SK-N-SH treated with all-trans-retinoic acid at 6 μM for 48 hours (cell line): Measurements from ENCODE around the gene SRPK3.

Experiments
- ATAC-seq: fragments of 200-7000 bp; cut with Tn5 transposase; 3 replicates; pipeline ENCODE4 v1.9.1; 2020; ENCODE audit warnings: mild to moderate bottlenecking, moderate library complexity
- ARNTL ChIP-seq: fragments of 450-650 bp; formaldehyde crosslinking; IDR thresholded peaks from 2 replicates; pipeline ENCODE4 v1.5.0; 2020; ENCODE audit warnings: low read depth, mild to moderate bottlenecking, moderate library complexity, borderline replicate concordance
- BACH2 ChIP-seq: fragments of 250-450 bp; sonication (Bioruptor Pico); IDR thresholded peaks from 2 replicates; pipeline ENCODE4 v1.9.0; 2021; ENCODE audit warnings: mild to moderate bottlenecking, borderline replicate concordance
- CSDC2 ChIP-seq: fragments of 250-450 bp; sonication (Bioruptor Pico); IDR thresholded peaks from 2 replicates; pipeline ENCODE4 v1.5.0; 2020; ENCODE audit warnings: mild to moderate bottlenecking, moderate library complexity
- ESRRG ChIP-seq: fragments of 250-450 bp; sonication (Bioruptor Pico); IDR thresholded peaks from 2 replicates; pipeline ENCODE4 v1.6.1; 2021; ENCODE audit warnings: mild to moderate bottlenecking
- GLIS3 ChIP-seq: fragments of 250-450 bp; sonication (Bioruptor Pico); IDR thresholded peaks from 2 replicates; pipeline ENCODE4 v1.5.0; 2020; ENCODE audit warnings: mild to moderate bottlenecking, moderate library complexity
- ISL1 ChIP-seq: fragments of 250-450 bp; sonication (Bioruptor Pico); IDR thresholded peaks from 2 replicates; pipeline ENCODE4 v2.1.2; 2022; ENCODE audit warnings: mild to moderate bottlenecking, moderate library complexity
- OSR1 ChIP-seq: fragments of 250-450 bp; sonication (Bioruptor Pico); IDR thresholded peaks from 2 replicates; pipeline ENCODE4 v1.8.0; 2022; ENCODE audit warnings: moderate library complexity, mild to moderate bottlenecking, inconsistent platforms
- PATZ1 ChIP-seq: fragments of 250-450 bp; sonication (Bioruptor Pico); IDR thresholded peaks from 2 replicates; pipeline ENCODE4 v1.8.0; 2020; ENCODE audit warnings: mild to moderate bottlenecking, moderate library complexity, borderline replicate concordance
- RARB ChIP-seq: fragments of 250-450 bp; sonication (Bioruptor Pico); IDR thresholded peaks from 2 replicates; pipeline ENCODE4 v1.8.0; 2021; ENCODE audit warnings: mild to moderate bottlenecking, moderate library complexity
- SNAI2 ChIP-seq: fragments of 250-450 bp; sonication (Bioruptor Pico); IDR thresholded peaks from 2 replicates; pipeline ENCODE4 v1.5.0; 2020; ENCODE audit warnings: mild to moderate bottlenecking, moderate library complexity
- TCF4 ChIP-seq: fragments of 250-450 bp; sonication (Bioruptor Pico); IDR thresholded peaks from 2 replicates; pipeline ENCODE4 v1.8.0; 2021; ENCODE audit warnings: mild to moderate bottlenecking, moderate library complexity, borderline replicate concordance
- TOX ChIP-seq: fragments of 250-450 bp; sonication (Bioruptor Pico); IDR thresholded peaks from 2 replicates; pipeline ENCODE4 v1.8.0; 2021; ENCODE audit warnings: mild to moderate bottlenecking, moderate library complexity, borderline replicate concordance
- ZC3H10 ChIP-seq: fragments of 250-450 bp; sonication (Bioruptor Pico); IDR thresholded peaks from 2 replicates; pipeline ENCODE4 v1.5.1; 2021; ENCODE audit warnings: mild to moderate bottlenecking, moderate library complexity
- ZFP3 ChIP-seq: fragments of 250-450 bp; sonication (Bioruptor Pico); IDR thresholded peaks from 2 replicates; pipeline ENCODE4 v1.5.0; 2020; ENCODE audit warnings: mild to moderate bottlenecking, moderate library complexity
- ZFP30 ChIP-seq: fragments of 450-650 bp; formaldehyde crosslinking; IDR thresholded peaks from 2 replicates; pipeline ENCODE4 v1.5.0; 2022; ENCODE audit warnings: mild to moderate bottlenecking, moderate library complexity
- ZNF565 ChIP-seq: fragments of 450-650 bp; formaldehyde crosslinking; conservative IDR thresholded peaks from 2 replicates; pipeline ENCODE4 v1.5.0; 2020; ENCODE audit warnings: low read depth, mild to moderate bottlenecking, moderate library complexity
- ZNF70 ChIP-seq: fragments of 450-650 bp; formaldehyde crosslinking; IDR thresholded peaks from 2 replicates; pipeline ENCODE4 v1.5.0; 2020; ENCODE audit warnings: mild to moderate bottlenecking, moderate library complexity
- ZNF8 ChIP-seq: fragments of 450-650 bp; formaldehyde crosslinking; IDR thresholded peaks from 2 replicates; pipeline ENCODE4 v1.5.0; 2020; ENCODE audit warnings: mild to moderate bottlenecking, moderate library complexity
- TF ChIP-seq, protein P1 (sequence below): fragments of 250-450 bp; sonication (Bioruptor Pico); IDR thresholded peaks from 2 replicates; pipeline ENCODE4 v1.5.1; 2021; ENCODE audit warnings: mild to moderate bottlenecking, moderate library complexity
- TF ChIP-seq, protein P2 (sequence below): fragments of 250-450 bp; sonication (Bioruptor Pico); IDR thresholded peaks from 2 replicates; pipeline ENCODE4 v1.5.0; 2020; ENCODE audit warnings: mild to moderate bottlenecking, moderate library complexity
- TF ChIP-seq, protein P3 (sequence below): fragments of 250-450 bp; sonication (Bioruptor Pico); IDR thresholded peaks from 2 replicates; pipeline ENCODE4 v1.5.1; 2020; ENCODE audit warnings: low read depth, mild to moderate bottlenecking, moderate library complexity

Gene SRPK3

DNA sequence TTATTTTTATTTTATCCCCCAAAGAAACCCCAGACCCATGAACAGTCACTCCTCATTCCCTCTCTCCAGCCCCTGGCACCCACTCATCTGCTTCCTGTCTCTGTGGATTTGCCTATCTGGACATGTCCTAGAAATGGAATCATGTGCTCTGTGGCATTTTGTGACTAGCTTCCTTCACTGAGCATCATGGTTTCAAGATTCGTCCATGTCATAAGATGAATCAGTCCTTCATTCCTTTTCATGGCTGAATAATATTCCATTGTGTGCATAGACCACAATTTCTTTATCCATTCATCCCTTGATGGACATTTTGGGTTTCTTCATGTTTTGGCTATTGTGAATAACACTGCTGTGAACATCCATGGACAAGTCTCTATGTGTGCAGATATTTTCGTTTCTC lies 46.0 kb upstream of the SRPK3 start:
- TF ChIP-seq ZFP3 (CRISPR knock-in tag) (no peak), ZNF565 (CRISPR knock-in tag) (no peak), RARB (no peak), SNAI2 (CRISPR knock-in tag) (no peak), OSR1 (CRISPR knock-in tag) (no peak), ESRRG (CRISPR knock-in tag) (no peak), ZFP30 (no peak), TOX (CRISPR knock-in tag) (no peak), BACH2 (CRISPR knock-in tag) (no peak)
- TF ChIP-seq, protein P1, sequence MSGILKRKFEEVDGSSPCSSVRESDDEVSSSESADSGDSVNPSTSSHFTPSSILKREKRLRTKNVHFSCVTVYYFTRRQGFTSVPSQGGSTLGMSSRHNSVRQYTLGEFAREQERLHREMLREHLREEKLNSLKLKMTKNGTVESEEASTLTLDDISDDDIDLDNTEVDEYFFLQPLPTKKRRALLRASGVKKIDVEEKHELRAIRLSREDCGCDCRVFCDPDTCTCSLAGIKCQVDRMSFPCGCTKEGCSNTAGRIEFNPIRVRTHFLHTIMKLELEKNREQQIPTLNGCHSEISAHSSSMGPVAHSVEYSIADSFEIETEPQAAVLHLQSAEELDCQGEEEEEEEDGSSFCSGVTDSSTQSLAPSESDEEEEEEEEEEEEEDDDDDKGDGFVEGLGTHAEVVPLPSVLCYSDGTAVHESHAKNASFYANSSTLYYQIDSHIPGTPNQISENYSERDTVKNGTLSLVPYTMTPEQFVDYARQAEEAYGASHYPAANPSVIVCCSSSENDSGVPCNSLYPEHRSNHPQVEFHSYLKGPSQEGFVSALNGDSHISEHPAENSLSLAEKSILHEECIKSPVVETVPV (CRISPR knock-in tag): no peak
- TF ChIP-seq, protein P2, sequence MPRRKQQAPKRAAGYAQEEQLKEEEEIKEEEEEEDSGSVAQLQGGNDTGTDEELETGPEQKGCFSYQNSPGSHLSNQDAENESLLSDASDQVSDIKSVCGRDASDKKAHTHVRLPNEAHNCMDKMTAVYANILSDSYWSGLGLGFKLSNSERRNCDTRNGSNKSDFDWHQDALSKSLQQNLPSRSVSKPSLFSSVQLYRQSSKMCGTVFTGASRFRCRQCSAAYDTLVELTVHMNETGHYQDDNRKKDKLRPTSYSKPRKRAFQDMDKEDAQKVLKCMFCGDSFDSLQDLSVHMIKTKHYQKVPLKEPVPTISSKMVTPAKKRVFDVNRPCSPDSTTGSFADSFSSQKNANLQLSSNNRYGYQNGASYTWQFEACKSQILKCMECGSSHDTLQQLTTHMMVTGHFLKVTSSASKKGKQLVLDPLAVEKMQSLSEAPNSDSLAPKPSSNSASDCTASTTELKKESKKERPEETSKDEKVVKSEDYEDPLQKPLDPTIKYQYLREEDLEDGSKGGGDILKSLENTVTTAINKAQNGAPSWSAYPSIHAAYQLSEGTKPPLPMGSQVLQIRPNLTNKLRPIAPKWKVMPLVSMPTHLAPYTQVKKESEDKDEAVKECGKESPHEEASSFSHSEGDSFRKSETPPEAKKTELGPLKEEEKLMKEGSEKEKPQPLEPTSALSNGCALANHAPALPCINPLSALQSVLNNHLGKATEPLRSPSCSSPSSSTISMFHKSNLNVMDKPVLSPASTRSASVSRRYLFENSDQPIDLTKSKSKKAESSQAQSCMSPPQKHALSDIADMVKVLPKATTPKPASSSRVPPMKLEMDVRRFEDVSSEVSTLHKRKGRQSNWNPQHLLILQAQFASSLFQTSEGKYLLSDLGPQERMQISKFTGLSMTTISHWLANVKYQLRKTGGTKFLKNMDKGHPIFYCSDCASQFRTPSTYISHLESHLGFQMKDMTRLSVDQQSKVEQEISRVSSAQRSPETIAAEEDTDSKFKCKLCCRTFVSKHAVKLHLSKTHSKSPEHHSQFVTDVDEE (CRISPR knock-in tag): no peak
- ATAC-seq: no peak

GRCh38 chrX:153735274-153735673 lies 45.6 kb upstream of the SRPK3 start:
- no peak for ATAC-seq
- TF ChIP-seq ESRRG (CRISPR knock-in tag) (no peak), TCF4 (no peak), ARNTL (CRISPR knock-in tag) (no peak), ZFP3 (CRISPR knock-in tag) (no peak), SNAI2 (CRISPR knock-in tag) (no peak), ISL1 (CRISPR knock-in tag) (no peak), RARB (no peak), OSR1 (CRISPR knock-in tag) (no peak), ZFP30 (no peak), CSDC2 (no peak), ZC3H10 (CRISPR knock-in tag) (no peak), GLIS3 (no peak), PATZ1 (CRISPR knock-in tag) (no peak), ZNF70 (no peak), BACH2 (CRISPR knock-in tag) (no peak), ZNF8 (CRISPR knock-in tag) (no peak), TOX (CRISPR knock-in tag) (no peak)
- TF ChIP-seq, protein P2 (CRISPR knock-in tag): no peak
- TF ChIP-seq, protein P1 (CRISPR knock-in tag): no peak
- TF ChIP-seq, protein P3, sequence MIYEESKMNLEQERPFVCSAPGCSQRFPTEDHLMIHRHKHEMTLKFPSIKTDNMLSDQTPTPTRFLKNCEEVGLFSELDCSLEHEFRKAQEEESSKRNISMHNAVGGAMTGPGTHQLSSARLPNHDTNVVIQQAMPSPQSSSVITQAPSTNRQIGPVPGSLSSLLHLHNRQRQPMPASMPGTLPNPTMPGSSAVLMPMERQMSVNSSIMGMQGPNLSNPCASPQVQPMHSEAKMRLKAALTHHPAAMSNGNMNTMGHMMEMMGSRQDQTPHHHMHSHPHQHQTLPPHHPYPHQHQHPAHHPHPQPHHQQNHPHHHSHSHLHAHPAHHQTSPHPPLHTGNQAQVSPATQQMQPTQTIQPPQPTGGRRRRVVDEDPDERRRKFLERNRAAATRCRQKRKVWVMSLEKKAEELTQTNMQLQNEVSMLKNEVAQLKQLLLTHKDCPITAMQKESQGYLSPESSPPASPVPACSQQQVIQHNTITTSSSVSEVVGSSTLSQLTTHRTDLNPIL (CRISPR knock-in tag): no peak
